Esophagus muscularis mucosa (tissue), 3 donors: ENCODE data around the gene ST3GAL2.

Experiments used
- CTCF ChIP-seq, 3 experiments: fragments of 200-600 bp in 2 of 3; fragments of 450-650 bp in 1 of 3; sonication (generic) in 2 of 3; IDR thresholded peaks; one replicate each; pipeline ENCODE4 v1.5.1; 2017 to 2019; ENCODE audit warnings: antibody characterized with exemption in 3 of 3, mild to moderate bottlenecking in 2 of 3, moderate library complexity in 1 of 3
- POLR2A ChIP-seq: fragments of 450-650 bp; IDR thresholded peaks from one replicate; pipeline ENCODE4 v1.6.1; 2017; ENCODE audit warnings: antibody characterized with exemption, moderate library complexity, mild to moderate bottlenecking, low read depth

GRCh38 chr16:70465999-70466804 is 27.3 kb upstream of the ST3GAL2 start:
- TF ChIP-seq POLR2A (no peak), CTCF (IDR thresholded peaks at IDR 0.05) (no peak)
